GM23338 (cell line): Measurements from ENCODE around the gene LEO1.

Experiments
- CREB1 ChIP-seq: fragments of 250-450 bp; sonication (Bioruptor Pico); IDR thresholded peaks from 2 replicates; pipeline ENCODE4 v1.5.0; 2020; ENCODE audit warnings: low read depth, mild to moderate bottlenecking, moderate library complexity
- CTCF ChIP-seq, 2 experiments: fragments of 200-600 bp in 1 of 2; sonication (generic) in 1 of 2; conservative IDR thresholded peaks; 2 replicates each; pipeline versions ENCODE4 v1.5.1 to v1.6.1; 2016 to 2017; ENCODE audit warnings: antibody characterized with exemption in 2 of 2, low read depth in 2 of 2, mild to moderate bottlenecking in 2 of 2, moderate library complexity in 1 of 2
- ETS1 ChIP-seq: IDR thresholded peaks from 2 replicates; pipeline ENCODE4 v1.6.1; 2016; ENCODE audit warnings: antibody characterized with exemption
- EZH2 ChIP-seq: fragments of 200-600 bp; sonication (generic); IDR thresholded peaks from one replicate; pipeline ENCODE4 v1.8.0; 2017; ENCODE audit warnings: antibody characterized with exemption, mild to moderate bottlenecking, low read depth; ENCODE audit not compliant: unreplicated experiment
- EZH2phosphoT487 ChIP-seq: fragments of 200-600 bp; sonication (generic); IDR thresholded peaks from one replicate; pipeline ENCODE4 v1.8.1; 2018; ENCODE audit warnings: antibody characterized with exemption; ENCODE audit not compliant: unreplicated experiment
- JUNB ChIP-seq: IDR thresholded peaks from one replicate; pipeline ENCODE4 v1.6.1; 2016; ENCODE audit warnings: antibody characterized with exemption; ENCODE audit not compliant: unreplicated experiment
- NANOG ChIP-seq: IDR thresholded peaks from 2 replicates; pipeline ENCODE4 v1.6.1; 2016; ENCODE audit warnings: antibody characterized with exemption, borderline replicate concordance
- POLR2AphosphoS5 ChIP-seq: IDR thresholded peaks from 2 replicates; pipeline ENCODE4 v1.6.1; 2016; ENCODE audit warnings: antibody characterized with exemption, low read depth
- STAT1 ChIP-seq: IDR thresholded peaks from one replicate; pipeline ENCODE4 v1.6.1; 2016; ENCODE audit warnings: antibody characterized with exemption; ENCODE audit not compliant: unreplicated experiment
- TF ChIP-seq, protein P1 (sequence below): IDR thresholded peaks from one replicate; pipeline ENCODE4 v1.6.1; 2018; ENCODE audit warnings: antibody characterized with exemption; ENCODE audit not compliant: unreplicated experiment

DNA sequence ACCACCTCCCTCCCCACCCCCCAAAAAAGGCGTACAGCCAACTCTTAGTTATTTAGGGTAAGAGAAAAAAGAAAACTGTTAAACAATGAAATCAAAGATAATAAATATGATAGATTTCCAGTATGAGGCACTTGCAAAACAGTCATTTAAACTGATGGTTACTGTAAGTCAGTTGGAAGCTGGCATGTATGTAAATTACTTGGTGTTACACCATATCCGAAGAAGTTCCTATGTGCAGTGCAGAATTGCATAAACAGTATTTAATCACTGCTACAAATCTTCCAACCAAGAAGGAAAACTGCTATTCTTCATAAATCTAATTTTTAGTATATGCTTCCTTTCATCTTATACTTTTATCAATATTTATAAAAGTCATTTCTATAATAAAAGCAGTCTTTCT lies 62.0 kb downstream of the LEO1 start:
- TF ChIP-seq CTCF (conservative IDR thresholded peaks at IDR 0.05; ENCODE audit: low read depth in 2 of 2), result no peak
- TF ChIP-seq EZH2, result no peak
- TF ChIP-seq, protein P1, sequence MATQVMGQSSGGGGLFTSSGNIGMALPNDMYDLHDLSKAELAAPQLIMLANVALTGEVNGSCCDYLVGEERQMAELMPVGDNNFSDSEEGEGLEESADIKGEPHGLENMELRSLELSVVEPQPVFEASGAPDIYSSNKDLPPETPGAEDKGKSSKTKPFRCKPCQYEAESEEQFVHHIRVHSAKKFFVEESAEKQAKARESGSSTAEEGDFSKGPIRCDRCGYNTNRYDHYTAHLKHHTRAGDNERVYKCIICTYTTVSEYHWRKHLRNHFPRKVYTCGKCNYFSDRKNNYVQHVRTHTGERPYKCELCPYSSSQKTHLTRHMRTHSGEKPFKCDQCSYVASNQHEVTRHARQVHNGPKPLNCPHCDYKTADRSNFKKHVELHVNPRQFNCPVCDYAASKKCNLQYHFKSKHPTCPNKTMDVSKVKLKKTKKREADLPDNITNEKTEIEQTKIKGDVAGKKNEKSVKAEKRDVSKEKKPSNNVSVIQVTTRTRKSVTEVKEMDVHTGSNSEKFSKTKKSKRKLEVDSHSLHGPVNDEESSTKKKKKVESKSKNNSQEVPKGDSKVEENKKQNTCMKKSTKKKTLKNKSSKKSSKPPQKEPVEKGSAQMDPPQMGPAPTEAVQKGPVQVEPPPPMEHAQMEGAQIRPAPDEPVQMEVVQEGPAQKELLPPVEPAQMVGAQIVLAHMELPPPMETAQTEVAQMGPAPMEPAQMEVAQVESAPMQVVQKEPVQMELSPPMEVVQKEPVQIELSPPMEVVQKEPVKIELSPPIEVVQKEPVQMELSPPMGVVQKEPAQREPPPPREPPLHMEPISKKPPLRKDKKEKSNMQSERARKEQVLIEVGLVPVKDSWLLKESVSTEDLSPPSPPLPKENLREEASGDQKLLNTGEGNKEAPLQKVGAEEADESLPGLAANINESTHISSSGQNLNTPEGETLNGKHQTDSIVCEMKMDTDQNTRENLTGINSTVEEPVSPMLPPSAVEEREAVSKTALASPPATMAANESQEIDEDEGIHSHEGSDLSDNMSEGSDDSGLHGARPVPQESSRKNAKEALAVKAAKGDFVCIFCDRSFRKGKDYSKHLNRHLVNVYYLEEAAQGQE, result no peak
- no peak for TF ChIP-seq JUNB
- TF ChIP-seq CREB1, result no peak
- TF ChIP-seq POLR2AphosphoS5, result no peak
- no peak for TF ChIP-seq EZH2phosphoT487
- no peak for TF ChIP-seq NANOG
- no peak for TF ChIP-seq STAT1
- TF ChIP-seq ETS1, result no peak
